ENCODE measurements around the gene DPP8. TPM values are rescaled to one million over a fixed set of nuclear protein-coding genes. Genes with fewer than 3 reads are reported as not detected.

DPP8 gene
- total and polyA plus RNA-seq, 2 donors (not counting 3 experiments of a cell fraction or from before 2014, with no cell fraction given) = 12.1 to 35.3 TPM

DNA sequence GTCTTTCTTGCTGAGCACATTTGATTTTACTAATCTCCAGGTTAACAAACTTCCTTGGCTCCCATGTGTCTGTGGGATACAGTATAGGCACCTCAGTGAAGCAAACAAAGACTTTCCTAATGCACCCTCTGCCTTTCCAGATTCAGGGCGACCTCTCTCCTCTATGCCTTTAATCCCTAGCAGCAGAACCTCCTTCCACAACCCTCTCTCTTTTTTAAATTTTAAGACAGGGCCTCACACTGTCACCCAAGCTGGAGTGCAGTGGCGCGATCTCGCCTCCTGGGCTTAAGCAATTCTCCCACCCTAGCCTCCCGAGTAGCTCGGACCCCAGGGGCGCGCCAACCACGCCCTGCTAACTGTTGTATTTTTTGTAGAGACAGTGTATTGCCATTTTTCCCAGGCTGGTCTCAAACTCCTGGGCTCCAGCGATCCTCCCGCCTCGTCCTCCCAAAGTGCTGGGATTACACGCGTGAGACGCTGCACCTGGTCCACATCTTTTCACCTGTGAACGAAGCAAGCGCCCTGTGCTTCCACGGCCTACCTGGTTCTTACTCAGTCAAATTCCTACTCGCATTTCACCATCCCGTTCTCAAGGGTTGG lies 11.1 kb upstream of the DPP8 start:
- no peak overlapping the region for H3K27ac ChIP-seq (ENCODE audit: insufficient read depth, low read depth, low read length)
- POLR2A ChIA-PET = no interaction called here
- intact Hi-C loops (cut with micrococcal nuclease) (no loop called here), dilution Hi-C loops (cut with MboI; ENCODE audit: extremely low pct_ligation_motif_present, low sequenced_read_pairs) (no loop called here)
- FAIRE-seq (no peak), DNase-seq (ENCODE audit: low read depth, low spot score) (no peak)
- H3K27me3 ChIP-seq (ENCODE audit: control insufficient read depth in 2 of 2, insufficient read depth in 2 of 2, low read length in 2 of 2) = no peaks in the 10 kb centered on the region
- BruUV-seq (replicated peaks) = no TSS peak
- no peak for TF ChIP-seq GATA2 (IDR thresholded peaks at IDR 0.05; ENCODE audit: insufficient read depth, insufficient read length, low read depth, low read length)
- TF ChIP-seq POLR2A (IDR thresholded peaks at IDR 0.05; ENCODE audit: low read depth, low read length) = no peak
- TF ChIP-seq, protein P1, sequence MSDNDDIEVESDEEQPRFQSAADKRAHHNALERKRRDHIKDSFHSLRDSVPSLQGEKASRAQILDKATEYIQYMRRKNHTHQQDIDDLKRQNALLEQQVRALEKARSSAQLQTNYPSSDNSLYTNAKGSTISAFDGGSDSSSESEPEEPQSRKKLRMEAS (IDR thresholded peaks at IDR 0.05; ENCODE audit: insufficient read depth, insufficient read length) = no peak
- no peak for TF ChIP-seq JUN (IDR thresholded peaks at IDR 0.05; ENCODE audit: borderline replicate concordance, insufficient read depth, insufficient read length, low read depth)
- no peak for TF ChIP-seq FOS (IDR thresholded peaks at IDR 0.05; ENCODE audit: borderline replicate concordance, insufficient read depth, low read length)
- TF ChIP-seq, protein P2, sequence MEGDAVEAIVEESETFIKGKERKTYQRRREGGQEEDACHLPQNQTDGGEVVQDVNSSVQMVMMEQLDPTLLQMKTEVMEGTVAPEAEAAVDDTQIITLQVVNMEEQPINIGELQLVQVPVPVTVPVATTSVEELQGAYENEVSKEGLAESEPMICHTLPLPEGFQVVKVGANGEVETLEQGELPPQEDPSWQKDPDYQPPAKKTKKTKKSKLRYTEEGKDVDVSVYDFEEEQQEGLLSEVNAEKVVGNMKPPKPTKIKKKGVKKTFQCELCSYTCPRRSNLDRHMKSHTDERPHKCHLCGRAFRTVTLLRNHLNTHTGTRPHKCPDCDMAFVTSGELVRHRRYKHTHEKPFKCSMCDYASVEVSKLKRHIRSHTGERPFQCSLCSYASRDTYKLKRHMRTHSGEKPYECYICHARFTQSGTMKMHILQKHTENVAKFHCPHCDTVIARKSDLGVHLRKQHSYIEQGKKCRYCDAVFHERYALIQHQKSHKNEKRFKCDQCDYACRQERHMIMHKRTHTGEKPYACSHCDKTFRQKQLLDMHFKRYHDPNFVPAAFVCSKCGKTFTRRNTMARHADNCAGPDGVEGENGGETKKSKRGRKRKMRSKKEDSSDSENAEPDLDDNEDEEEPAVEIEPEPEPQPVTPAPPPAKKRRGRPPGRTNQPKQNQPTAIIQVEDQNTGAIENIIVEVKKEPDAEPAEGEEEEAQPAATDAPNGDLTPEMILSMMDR (IDR thresholded peaks at IDR 0.05; ENCODE audit: extremely low read depth in 1 of 2, insufficient read depth in 1 of 2, low read depth in 1 of 2, low read length in 2 of 2) = no peak
- TF ChIP-seq MYC (IDR thresholded peaks at IDR 0.05; ENCODE audit: low read depth, low read length) = no peak
- no peak for TF ChIP-seq EZH2 (IDR thresholded peaks at IDR 0.05; ENCODE audit: borderline replicate concordance, low read depth, low read length, severe bottlenecking)
- TF ChIP-seq POLR2AphosphoS5 (IDR thresholded peaks at IDR 0.05; ENCODE audit: insufficient read depth, low read depth, low read length) = no peak
- no peaks in the 10 kb centered on the region for H3K36me3 ChIP-seq (ENCODE audit: control insufficient read depth in 2 of 2, extremely low read depth in 1 of 2, insufficient read depth in 2 of 2, low read length in 2 of 2)
- H2AFZ ChIP-seq (ENCODE audit: low read depth, low read length) = no peak overlapping the region
- no peak overlapping the region for H3K4me2 ChIP-seq (ENCODE audit: insufficient read depth, low read length)
- H4K20me1 ChIP-seq (replicated peaks; ENCODE audit: control insufficient read depth, extremely low read depth, insufficient read depth, low read length) = no peaks in the 10 kb centered on the region
- H3K4me3 ChIP-seq (replicated peaks in 1 of 3; ENCODE audit: insufficient read depth in 1 of 3, low read depth in 1 of 3, low read length in 3 of 3) = no peak overlapping the region
- H3K9me1 ChIP-seq (replicated peaks; ENCODE audit: control insufficient read depth, extremely low read depth, insufficient read depth, low read length) = no peaks in the 10 kb centered on the region
- H3K9ac ChIP-seq (replicated peaks; ENCODE audit: extremely low read depth, insufficient read depth, low read length) = no peak overlapping the region
- no peaks in the 10 kb centered on the region for H3K9me3 ChIP-seq (replicated peaks; ENCODE audit: control insufficient read depth, insufficient read depth, low read length)
- CTCF ChIA-PET = no interaction called here
- peaks cover 32% of the 10 kb centered on the region for H3K79me2 ChIP-seq (ENCODE audit: control insufficient read depth, insufficient read depth, low read length)
- peaks cover 20% of the 10 kb centered on the region for H3K4me1 ChIP-seq (ENCODE audit: control insufficient read depth, extremely low read depth, insufficient read depth, low read length)

Measured in endothelial cell of umbilical vein (primary cell).